Measurements from ENCODE around the gene SH3YL1. TPM values are rescaled to one million over a fixed set of nuclear protein-coding genes. Genes with fewer than 3 reads are reported as not detected.

Gene SH3YL1
- total and polyA plus RNA-seq, 9 donors = 35.3 to 117 (median 53.1) TPM

DNA sequence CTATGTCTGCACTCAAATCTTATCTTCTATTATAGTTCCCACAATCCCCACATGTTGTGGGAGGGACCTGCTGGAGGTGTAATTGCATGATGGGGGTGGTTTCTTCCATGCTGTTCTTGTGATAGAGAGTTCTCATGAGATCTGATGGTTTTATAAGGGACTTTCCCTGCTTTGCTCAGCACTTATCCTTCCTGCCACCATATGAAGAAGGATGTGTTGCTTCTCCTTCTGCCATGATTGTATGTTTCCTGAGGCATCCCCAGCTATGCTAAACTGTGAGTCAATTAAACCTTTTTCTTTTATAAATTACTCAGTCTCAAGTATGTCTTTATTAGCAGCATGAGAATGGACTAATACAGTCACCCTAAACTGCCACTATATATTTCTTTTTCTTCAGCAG, 79.1 kb downstream of the SH3YL1 start:
- H3K27ac ChIP-seq = no peak overlapping the region
- intact Hi-C loops (cut with DNase I) = no loop called here

DNA sequence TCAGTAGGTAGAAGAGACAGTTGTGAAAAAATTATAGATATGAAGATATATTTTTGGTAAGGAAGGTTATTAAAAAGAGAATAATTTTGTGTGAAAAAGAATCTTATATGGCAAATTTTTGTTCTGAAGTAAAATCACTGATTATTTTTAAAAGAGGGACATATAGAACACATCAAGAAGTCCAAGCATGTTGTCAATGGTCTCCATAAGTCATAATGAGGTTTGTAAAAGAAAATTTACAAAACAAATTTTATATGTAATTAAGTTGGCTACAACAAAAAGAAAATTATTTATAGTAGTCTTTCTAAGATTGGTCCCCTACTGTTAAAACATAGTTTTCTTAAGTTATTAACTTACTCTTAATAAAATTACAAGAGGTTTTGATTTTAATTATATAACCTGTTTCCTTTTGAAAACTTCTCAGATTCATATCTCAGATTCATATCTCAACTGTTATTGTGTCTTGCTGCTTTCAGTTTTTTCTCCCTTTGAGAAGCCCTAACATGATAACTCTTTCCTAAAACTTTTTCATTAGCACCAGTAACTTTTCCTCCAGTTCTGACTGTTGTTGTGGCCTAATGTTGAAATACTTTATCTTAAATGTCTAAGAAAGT, 81.2 kb downstream of the SH3YL1 start:
- Histone ChIP-seq H3K4me1 (ENCODE audit: insufficient read depth) (peaks cover 4% of the 10 kb centered on the region), H3K4me3 (no peak overlapping the region), H3K27me3 (no peaks in the 10 kb centered on the region), H3K36me3 (no peaks in the 10 kb centered on the region), H3K9me3 (no peaks in the 10 kb centered on the region), H3K27ac (no peak overlapping the region)
- no peak for TF ChIP-seq POLR2A (IDR thresholded peaks at IDR 0.05)
- TF ChIP-seq, protein P1, sequence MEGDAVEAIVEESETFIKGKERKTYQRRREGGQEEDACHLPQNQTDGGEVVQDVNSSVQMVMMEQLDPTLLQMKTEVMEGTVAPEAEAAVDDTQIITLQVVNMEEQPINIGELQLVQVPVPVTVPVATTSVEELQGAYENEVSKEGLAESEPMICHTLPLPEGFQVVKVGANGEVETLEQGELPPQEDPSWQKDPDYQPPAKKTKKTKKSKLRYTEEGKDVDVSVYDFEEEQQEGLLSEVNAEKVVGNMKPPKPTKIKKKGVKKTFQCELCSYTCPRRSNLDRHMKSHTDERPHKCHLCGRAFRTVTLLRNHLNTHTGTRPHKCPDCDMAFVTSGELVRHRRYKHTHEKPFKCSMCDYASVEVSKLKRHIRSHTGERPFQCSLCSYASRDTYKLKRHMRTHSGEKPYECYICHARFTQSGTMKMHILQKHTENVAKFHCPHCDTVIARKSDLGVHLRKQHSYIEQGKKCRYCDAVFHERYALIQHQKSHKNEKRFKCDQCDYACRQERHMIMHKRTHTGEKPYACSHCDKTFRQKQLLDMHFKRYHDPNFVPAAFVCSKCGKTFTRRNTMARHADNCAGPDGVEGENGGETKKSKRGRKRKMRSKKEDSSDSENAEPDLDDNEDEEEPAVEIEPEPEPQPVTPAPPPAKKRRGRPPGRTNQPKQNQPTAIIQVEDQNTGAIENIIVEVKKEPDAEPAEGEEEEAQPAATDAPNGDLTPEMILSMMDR (IDR thresholded peaks at IDR 0.05) = no peak
- no peak for TF ChIP-seq EP300 (IDR thresholded peaks at IDR 0.05)
- intact Hi-C loops (cut with DNase I) = no loop called here
- no peak for DNase-seq

More for the DNA sequence above, 79.1 kb downstream of the SH3YL1 start:
- Histone ChIP-seq H3K4me3 (no peak overlapping the region), H3K27me3 (no peaks in the 10 kb centered on the region), H3K9me3 (no peaks in the 10 kb centered on the region), H3K4me1 (ENCODE audit: insufficient read depth) (peaks cover 2% of the 10 kb centered on the region), H3K36me3 (no peaks in the 10 kb centered on the region)
- TF ChIP-seq POLR2A (IDR thresholded peaks at IDR 0.05) (no peak), EP300 (IDR thresholded peaks at IDR 0.05) (no peak)
- TF ChIP-seq, protein P1 (IDR thresholded peaks at IDR 0.05) = no peak
- DNase-seq = no peak

DNA sequence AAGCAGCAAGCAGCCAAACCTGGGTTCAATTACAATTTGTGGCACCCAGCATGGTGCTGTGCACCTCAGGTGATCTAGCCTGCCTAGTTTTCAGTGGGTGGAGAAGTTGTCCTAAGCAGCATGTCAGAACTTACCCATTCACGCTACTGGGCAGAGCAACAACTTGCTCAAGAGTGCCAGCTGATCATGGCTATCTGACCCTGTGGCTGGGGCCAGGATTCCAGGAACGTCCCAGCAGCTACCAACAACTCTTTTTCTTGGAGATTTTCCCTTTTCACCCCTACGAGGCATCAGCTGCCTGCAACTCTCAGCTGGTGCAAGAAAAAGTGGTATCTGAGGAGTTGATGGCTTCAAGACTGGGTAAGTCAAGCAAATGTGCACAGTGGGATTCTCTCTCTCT, 83.5 kb downstream of the SH3YL1 start:
- WGBS, 3 donors = 35 to 50% (median 49%) methylated on average over 3 of the region's 3 CpGs

DNA sequence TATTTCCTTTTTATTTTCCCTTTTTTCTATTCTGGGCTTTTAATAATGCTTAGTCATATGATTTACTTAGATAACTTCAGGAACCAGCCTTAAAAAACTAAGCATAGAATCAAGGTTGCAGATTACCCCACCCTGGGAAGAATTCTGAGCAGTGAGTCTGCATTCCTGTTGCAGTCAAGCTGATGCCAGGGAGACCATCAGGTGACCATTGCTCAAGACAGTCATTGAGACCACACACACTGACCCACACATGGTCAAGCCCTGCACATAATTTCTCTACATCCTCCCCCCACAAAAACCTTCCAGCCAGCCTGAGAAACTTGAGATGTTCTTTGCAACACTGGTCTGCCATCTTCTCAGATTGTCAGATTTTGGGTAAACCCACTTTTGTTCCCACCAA, 83.9 kb downstream of the SH3YL1 start:
- Histone ChIP-seq H3K27me3 (no peaks in the 10 kb centered on the region), H3K9me3 (no peaks in the 10 kb centered on the region), H3K4me3 (no peak overlapping the region), H3K36me3 (no peaks in the 10 kb centered on the region), H3K4me1 (ENCODE audit: insufficient read depth) (peaks cover 15% of the 10 kb centered on the region), H3K27ac (no peak overlapping the region)
- TF ChIP-seq, protein P1 (IDR thresholded peaks at IDR 0.05) = no peak
- TF ChIP-seq EP300 (IDR thresholded peaks at IDR 0.05) (no peak), POLR2A (IDR thresholded peaks at IDR 0.05) (no peak)
- intact Hi-C loops (cut with DNase I) = no loop called here
- no peak for DNase-seq

More for the DNA sequence above, 83.5 kb downstream of the SH3YL1 start:
- Histone ChIP-seq H3K4me3 (no peak overlapping the region), H3K4me1 (ENCODE audit: insufficient read depth) (peaks cover 11% of the 10 kb centered on the region), H3K27ac (no peak overlapping the region), H3K9me3 (no peaks in the 10 kb centered on the region), H3K36me3 (no peaks in the 10 kb centered on the region), H3K27me3 (no peaks in the 10 kb centered on the region)
- DNase-seq = no peak
- TF ChIP-seq POLR2A (IDR thresholded peaks at IDR 0.05) = no peak
- TF ChIP-seq, protein P1 (IDR thresholded peaks at IDR 0.05) = no peak
- no peak for TF ChIP-seq EP300 (IDR thresholded peaks at IDR 0.05)
- intact Hi-C loops (cut with DNase I) = no loop called here

All from ovary (tissue), 9 donors.